ENCODE results near the gene SYNM.

GRCh38 chr15:99097441-99098410 is 7.2 kb upstream of the SYNM start:
- TF ChIP-seq GATA3 (IDR thresholded peaks at IDR 0.05; ENCODE audit: low read depth, low read length) (no peak), GATA2 (IDR thresholded peaks at IDR 0.05; ENCODE audit: low read depth, low read length) (no peak)
